Stimulated activated CD4-positive, alpha-beta T cell treated with anti-CD3 and anti-CD28 coated beads, Interleukin-2, amount 100 ng/mL, for 4 hours (primary cell): Measurements from ENCODE around the gene TSR1.
A peak's percentile ranks its signal among the peaks of the same experiment; 100 is the strongest.
"Not testable (repeated sequence)": the region's sequence is repeated elsewhere in the genome, so short reads cannot be mapped to it uniquely, and the experiment has no call there.

Experiments used
- DNase-seq: peaks from one replicate; pipeline ENCODE4 v3.0.0-alpha.2; 2020; ENCODE audit warnings: low read depth

Gene TSR1

GRCh38 chr17:2336852-2337543, 741 bp upstream of the TSR1 start, which contains the start of gene SGSM2:
SGSM2 (plus strand) TSS chr17:2337501; CDS start chr17:2337689, 188 bp downstream.
- peak; percentile 60 for DNase-seq

GRCh38 chr17:2335726-2336214, 487 bp downstream of the TSR1 start:
- no peak for DNase-seq

- DNase-seq = no peak
Observed at GRCh38 chr17:2331303-2331702, 5.0 kb downstream of the TSR1 start.

DNA sequence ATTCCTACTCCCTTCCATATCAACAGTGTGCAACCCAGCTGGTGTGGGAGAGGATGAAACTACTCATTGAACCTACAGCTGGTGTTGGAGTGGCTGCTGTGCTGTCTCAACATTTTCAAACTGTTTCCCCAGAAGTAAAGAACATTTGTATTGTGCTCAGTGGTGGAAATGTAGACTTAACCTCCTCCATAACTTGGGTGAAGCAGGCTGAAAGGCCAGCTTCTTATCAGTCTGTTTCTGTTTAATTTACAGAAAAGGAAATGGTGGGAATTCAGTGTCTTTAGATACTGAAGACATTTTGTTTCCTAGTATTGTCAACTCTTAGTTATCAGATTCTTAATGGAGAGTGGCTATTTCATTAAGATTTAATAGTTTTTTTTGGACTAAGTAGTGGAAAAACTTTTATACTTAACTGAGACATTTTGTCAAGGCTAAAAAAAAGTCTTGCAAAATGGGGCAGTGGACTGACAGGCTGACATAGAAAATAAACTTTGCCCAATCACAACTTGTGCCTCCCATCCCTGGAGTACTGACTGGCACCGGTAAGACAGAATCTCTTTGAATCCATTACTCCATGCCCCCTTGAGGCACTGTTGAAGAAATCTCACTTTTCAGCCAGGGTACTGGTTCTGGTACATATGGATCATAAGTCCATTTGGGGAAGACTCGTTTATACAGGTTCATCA, 12.5 kb downstream of the TSR1 start:
- no peak for DNase-seq

DNA sequence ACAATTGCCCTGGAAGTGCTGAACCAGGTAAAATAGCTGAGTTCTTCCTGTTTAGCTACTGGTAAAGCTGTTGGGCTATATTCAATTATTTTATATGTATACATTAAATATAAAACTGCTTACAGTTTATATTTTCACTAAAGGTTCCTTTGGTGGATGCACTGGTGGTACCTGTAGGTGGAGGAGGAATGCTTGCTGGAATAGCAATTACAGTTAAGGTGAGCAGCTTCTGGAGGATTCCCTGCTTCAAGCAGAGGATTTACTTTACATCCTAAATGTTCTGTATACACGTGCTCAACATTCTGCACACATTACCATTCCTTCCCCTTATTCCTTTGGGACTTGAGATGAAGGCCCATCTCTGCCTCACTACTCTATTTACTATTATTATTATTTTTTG, 14.9 kb downstream of the TSR1 start:
- no peak for DNase-seq

- no peak for DNase-seq
Observed at GRCh38 chr17:2319051-2319450, 17.2 kb downstream of the TSR1 start.

GRCh38 chr17:2317796-2318195, 18.5 kb downstream of the TSR1 start:
- DNase-seq = no peak

- not testable (repeated sequence) for DNase-seq
Observed at GRCh38 chr17:2316916-2317205, 19.4 kb downstream of the TSR1 start.

DNA sequence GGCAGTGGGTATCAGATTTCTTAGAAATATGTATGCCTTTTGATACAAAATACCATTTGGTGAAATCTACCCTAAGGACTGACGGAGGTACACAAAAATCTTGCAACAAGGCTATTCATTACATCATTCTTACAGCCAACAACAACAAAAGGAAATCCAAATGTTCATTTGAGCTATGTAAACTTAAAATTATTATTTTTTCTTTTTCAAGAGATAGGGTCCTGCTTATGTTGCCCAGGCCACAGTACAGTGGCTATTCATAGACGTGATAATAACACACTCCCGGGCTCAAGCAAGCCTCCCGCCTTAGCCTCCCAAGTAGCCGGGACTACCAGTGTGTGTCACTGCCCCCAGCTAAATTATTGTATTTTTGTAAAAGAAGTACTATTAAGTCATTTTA, 23.5 kb downstream of the TSR1 start:
- DNase-seq = no peak

GRCh38 chr17:2309338-2310154, 26.7 kb downstream of the TSR1 start:
- DNase-seq = no peak

DNA sequence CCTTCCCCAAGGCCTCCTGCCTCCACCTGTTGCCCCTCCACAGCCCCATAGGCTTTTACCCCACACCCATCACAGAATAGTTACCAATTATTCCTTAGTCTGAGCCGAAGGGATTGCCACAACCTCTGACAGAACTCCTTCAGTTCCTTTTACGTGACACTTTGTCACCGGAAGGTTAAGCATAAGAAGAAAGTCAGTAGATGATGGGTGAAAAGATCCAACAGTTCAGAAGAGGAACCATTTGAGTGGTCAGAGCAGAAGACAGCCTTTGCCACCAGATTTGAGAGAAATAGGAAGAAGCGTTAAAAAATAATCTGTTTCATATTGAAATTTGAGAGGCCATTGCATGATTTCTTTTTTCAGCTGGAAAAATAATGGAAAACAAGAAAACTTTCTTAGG, 31.3 kb downstream of the TSR1 start:
- DNase-seq = no peak

- peak; percentile 93 for DNase-seq
Observed at GRCh38 chr17:2303204-2304188, 32.8 kb downstream of the TSR1 start, which contains the start of the genes SMG6 and SRR. SMG6 (minus strand) TSS chr17:2303785; CDS start chr17:2303720, 65 bp downstream. SRR (plus strand) TSS chr17:2303950; CDS start chr17:2315561, 11,611 bp downstream.

DNA sequence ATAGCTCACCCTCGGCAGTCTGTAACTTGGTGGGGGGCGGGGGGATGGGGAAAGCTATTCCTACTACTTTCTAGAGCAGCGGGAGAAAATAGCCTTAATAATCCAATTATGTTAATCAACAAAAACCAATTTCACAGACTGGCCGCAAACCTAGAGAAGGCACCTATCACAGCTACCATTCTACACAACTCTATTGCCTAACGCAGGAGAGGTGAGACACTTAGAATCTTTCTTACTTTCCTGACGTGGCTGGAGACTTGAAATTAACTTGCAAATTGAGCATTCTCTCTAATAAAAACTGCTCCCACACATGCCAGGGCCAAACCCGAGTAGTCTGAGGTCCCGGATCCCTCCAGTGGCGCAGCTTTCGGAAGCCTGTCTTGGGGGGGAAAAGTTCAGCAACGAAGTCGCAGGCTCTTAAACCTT, 33.5 kb downstream of the TSR1 start:
- no peak for DNase-seq

DNA sequence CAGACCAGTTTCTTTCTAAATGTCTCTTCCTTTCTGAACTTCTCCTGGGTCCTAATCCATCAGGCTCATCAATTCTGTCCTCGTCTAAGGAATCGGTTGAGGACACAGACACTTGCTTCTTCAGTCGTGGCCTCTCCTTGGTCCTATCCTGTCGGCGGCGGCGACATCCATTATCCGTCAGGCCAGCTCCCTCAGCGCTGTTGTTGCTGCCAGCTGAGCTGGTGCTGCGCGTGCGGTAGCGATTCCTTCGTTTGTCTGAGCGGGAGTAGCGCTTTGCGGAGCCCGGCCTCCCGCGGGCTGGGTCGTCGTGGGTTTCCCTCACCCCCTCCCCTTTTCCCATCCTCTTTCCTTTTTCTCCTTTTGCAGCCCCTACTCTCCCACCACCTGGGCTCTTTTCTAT, 36.5 kb downstream of the TSR1 start:
- DNase-seq = no peak

DNA sequence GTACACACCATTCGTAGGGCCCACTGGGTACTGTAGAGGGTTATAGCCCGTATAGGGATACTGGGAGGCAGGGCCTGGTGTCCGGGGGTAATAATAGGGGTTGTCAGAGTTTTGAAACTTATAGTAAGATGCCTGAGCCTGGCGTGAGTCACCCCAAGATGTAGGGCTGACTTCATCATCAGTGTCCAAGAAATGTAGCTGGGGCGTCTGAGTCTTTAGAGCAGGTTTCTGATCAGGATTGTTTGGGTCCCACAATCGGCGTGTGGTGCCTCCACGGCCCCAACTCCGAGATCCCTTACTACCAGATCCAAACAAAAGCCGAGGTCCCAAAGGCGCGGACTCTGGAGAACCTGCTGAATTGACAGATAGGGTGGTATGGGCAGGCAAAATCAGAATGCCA, 37.1 kb downstream of the TSR1 start:
- DNase-seq = no peak

DNA sequence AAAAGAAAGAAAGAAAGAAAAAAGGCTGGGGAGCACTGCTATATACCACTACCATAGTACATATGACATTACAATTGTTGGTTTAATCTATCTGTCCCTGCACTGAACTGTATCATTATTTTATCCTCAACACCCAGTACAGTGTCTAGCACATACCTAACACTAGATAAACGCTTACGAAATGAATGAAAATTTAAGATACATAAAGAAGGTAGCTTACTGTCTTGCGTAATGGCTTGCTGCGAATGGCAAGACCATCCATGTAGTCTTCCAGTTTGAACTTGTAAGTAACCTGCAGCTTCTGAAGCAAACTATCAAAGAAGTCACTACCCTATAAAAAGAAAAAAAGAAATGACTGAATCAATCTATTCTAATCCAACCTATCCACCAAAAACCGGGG, 39.2 kb downstream of the TSR1 start:
- DNase-seq = no peak

DNA sequence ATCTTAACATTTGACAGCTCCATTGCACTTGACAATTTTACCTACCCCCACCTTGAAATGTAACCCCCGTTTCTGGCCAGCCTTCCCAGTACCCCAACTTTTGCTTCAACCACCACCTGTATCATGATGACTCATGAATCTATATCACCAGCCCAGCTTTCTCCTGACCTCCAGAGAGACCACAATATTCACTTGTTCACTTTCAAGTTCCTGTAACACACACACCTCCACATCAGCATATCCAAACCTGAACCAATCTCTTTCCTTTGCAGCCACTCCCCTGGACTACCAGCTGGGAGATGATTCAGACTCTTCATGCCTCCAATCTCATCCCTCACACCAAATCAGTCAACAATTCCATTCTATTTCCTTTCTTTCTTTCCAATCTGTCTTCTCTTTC, 40.7 kb downstream of the TSR1 start:
- no peak for DNase-seq

DNA sequence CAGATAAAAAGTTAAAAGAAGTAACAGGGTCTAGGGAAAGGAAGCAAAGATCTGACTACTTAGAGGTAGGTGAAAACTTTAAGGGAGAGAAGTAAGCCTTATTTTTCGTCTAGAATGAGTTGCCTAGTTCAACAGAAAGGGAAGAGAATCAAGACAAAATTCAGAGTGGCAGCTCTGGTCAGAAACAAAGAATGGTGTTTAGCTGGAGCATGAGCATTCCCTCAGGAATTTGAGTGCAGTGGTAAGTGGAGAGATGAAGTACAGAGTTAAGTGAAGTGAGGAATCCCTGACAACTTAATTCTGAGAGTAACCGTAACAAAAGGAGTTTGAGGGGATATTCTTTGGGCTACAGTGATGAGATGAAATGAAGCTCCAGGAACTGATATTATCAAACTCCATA, 44.2 kb downstream of the TSR1 start:
- no peak for DNase-seq

DNA sequence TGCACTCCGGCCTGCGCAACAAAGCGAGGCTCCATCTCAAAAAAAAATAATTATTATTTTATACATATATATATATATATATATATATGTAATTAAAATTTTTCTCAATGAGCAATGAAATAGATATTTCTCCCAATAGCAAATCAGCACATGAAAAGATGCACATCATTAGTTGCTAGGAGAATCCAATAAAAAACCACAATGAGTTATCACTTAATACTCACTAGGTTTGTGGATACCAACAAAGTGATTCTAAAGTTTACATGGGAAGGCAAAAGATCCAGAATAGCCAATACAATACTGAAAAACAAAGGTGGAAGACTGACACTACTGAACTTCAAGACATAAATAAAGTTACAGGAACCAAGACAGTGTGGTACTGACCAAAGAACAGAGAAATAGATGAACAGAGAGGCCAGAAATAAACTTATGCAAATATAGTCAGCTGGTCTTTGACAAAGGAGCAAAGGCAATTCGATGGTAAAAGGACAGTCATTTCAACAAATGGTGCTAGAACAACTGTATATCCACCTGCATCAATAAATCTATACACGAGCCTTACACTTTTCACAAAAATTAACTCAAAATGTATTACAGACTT, 46.3 kb downstream of the TSR1 start:
- no peak for DNase-seq

DNA sequence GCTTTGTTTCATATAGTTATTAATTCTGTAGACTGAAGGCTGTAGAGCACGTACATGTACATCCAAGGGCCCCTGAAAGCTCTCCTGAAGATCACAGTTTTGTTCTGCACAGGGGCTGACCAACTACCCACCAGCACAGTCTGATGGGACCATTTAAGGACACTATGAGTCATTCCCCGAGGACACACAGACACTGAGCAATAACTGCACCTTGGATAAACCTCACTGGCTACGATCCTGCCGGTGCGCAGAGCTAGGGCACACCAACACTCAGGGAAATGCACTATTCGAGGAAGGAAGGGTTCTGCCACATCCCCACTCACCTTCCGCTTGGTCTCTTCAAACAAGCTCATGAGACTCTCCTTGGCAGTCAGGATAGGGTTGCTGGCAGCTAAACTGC, 53.0 kb downstream of the TSR1 start:
- no peak for DNase-seq

GRCh38 chr17:2282297-2282873, 53.9 kb downstream of the TSR1 start:
- DNase-seq = no peak
